OCI-LY7 (cell line): ENCODE data around the gene CCDC17. TPM values are rescaled to one million over a fixed set of nuclear protein-coding genes. Genes with fewer than 3 reads are reported as not detected.

ENCODE experiments used
- BruUV-seq: library from RNA; stranded (reverse); fragments of 400-500 nt; replicated peaks from 2 replicates; lab custom pipeline; 2021; lab: Mats Ljungman, UMichigan
- CTCF ChIA-PET: fragments of 300-600 bp; sonication (Branson Sonifier 250); formaldehyde crosslinking; loops from one replicate; lab custom pipeline; 2022; ENCODE audit warnings: antibody characterized with exemption; ENCODE audit not compliant: unreplicated experiment; lab: Charles Lee
- POLR2A ChIA-PET: fragments of 300-600 bp; sonication (Branson Sonifier 250); formaldehyde crosslinking; loops from one replicate; lab custom pipeline; 2022; ENCODE audit warnings: antibody characterized with exemption; lab: Charles Lee
- DNase-seq: peaks from one replicate; pipeline ENCODE4 v3.0.0-alpha.2; 2015; ENCODE audit warnings: low spot score
- H2AFZ ChIP-seq: fragments of 200-600 bp; sonication (generic), shearing (Covaris generic); 2 replicates; pipeline ENCODE4 v1.6.1; 2014; ENCODE audit warnings: mild to moderate bottlenecking, antibody characterized with exemption, low read length, moderate library complexity
- H3K27ac ChIP-seq: fragments of 200-600 bp; sonication (generic); 2 replicates; pipeline ENCODE4 v1.5.1; 2014; ENCODE audit warnings: mixed run types, low read depth, mild to moderate bottlenecking, moderate library complexity, low read length, inconsistent platforms; ENCODE audit not compliant: poor library complexity, severe bottlenecking
- H3K36me3 ChIP-seq: fragments of 200-600 bp; sonication (generic); 2 replicates; pipeline ENCODE4 v1.6.1; 2014; ENCODE audit warnings: mild to moderate bottlenecking, antibody characterized with exemption, low read length, moderate library complexity, mixed read lengths; ENCODE audit not compliant: insufficient read depth
- H3K4me1 ChIP-seq: fragments of 200-600 bp; sonication (generic); 2 replicates; pipeline ENCODE4 v1.5.1; 2014; ENCODE audit warnings: mild to moderate bottlenecking, low read length; ENCODE audit not compliant: insufficient read depth, poor library complexity, severe bottlenecking
- H3K4me2 ChIP-seq: fragments of 200-600 bp; sonication (generic); 2 replicates; pipeline ENCODE4 v1.6.1; 2014; ENCODE audit warnings: mild to moderate bottlenecking, low read length
- H3K4me3 ChIP-seq: fragments of 200-600 bp; sonication (generic); 2 replicates; pipeline ENCODE4 v1.5.1; 2014; ENCODE audit warnings: mild to moderate bottlenecking, low read depth, low read length; ENCODE audit not compliant: poor library complexity, severe bottlenecking
- H3K79me2 ChIP-seq: fragments of 200-600 bp; sonication (generic); 2 replicates; pipeline ENCODE4 v1.6.1; 2016; ENCODE audit warnings: low read depth, mild to moderate bottlenecking, low read length, moderate library complexity, mixed read lengths; ENCODE audit not compliant: insufficient read depth
- H3K9me2 ChIP-seq: fragments of 200-600 bp; sonication (generic); 2 replicates; pipeline ENCODE4 v1.6.1; 2016; ENCODE audit warnings: mild to moderate bottlenecking, low read length, mixed read lengths; ENCODE audit not compliant: insufficient read depth
- H3K9me3 ChIP-seq: fragments of 200-600 bp; sonication (generic); 2 replicates; pipeline ENCODE4 v1.6.1; 2014; ENCODE audit warnings: mild to moderate bottlenecking, mixed run types, low read length, mixed read lengths
- H4K20me1 ChIP-seq: fragments of 200-600 bp; sonication (generic); 2 replicates; pipeline ENCODE4 v1.6.1; 2014; ENCODE audit warnings: mild to moderate bottlenecking, antibody characterized with exemption, low read length, moderate library complexity, mixed read lengths; ENCODE audit not compliant: insufficient read depth
- EZH2phosphoT487 ChIP-seq: fragments of 200-600 bp; sonication (generic); IDR thresholded peaks from 2 replicates; pipeline ENCODE4 v1.6.1; 2018; ENCODE audit warnings: low read depth, borderline replicate concordance, mild to moderate bottlenecking, mixed run types, antibody characterized with exemption, low read length, moderate library complexity, mixed read lengths
- intact Hi-C: fragments of 100-400 bp; cut with micrococcal nuclease; formaldehyde crosslinking; loops from one replicate; pipeline ENCODE4 v1.10.0; 2022; ENCODE audit not compliant: unreplicated experiment
- total RNA-seq, 2 experiments: library from RNA; depleted of rRNA in 1 of 2; stranded (reverse); fragments of >200 nt in 1 of 2; shearing (Covaris generic) in 1 of 2; gene quantifications; 2 replicates each; pipeline ENCODE4 v1.2.3, GENCODE V29; 2014 to 2022
- TF ChIP-seq, protein P1 (sequence below): fragments of 200-600 bp; sonication (generic); conservative IDR thresholded peaks from 2 replicates; pipeline ENCODE4 v1.5.1; 2014; ENCODE audit warnings: mild to moderate bottlenecking, antibody characterized with exemption, low read length, moderate library complexity, mixed read lengths

Gene CCDC17
- total RNA-seq, 2 experiments from 2014 or later, result 3.2 to 5.0 TPM

DNA sequence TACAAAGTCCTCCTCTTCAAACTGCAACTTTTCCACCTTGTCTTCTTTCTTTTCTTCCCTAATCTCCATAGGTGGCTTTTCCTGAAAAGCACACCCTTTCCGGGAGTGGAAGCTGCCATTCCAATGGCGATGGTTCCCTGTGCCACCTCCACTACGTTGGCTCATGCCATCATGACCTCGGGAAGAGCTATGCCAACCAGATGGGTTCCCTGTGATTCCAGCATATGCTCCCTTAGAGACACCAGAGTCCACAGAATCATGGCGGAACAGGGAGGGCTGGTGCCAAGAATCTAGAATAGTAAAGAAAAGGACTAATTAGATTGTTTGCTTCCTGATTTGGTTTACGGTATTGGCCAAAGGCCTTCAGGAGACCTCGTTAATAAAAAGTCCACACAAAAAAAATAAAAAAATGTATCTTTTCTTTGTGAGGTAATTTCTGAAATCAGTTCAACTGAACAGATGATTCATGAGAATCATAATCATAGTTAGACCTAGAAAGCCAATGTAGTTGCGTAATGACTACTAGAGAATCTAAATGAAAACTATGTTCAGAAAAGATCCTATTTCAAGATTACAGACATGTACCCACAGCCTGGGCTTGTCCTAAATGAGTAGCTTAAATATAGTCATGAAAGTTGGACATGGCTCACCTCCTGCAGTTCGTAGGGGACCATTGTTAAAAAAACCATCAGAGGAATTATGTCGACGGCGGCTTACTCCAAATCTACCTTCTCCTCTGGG, 30.9 kb upstream of the CCDC17 start:
- Histone ChIP-seq H2AFZ (no peak overlapping the region), H4K20me1 (no peaks in the 10 kb centered on the region), H3K9me2 (no peaks in the 10 kb centered on the region), H3K4me2 (no peak overlapping the region), H3K4me1 (no peaks in the 10 kb centered on the region), H3K36me3 (peaks cover 98% of the 10 kb centered on the region), H3K9me3 (no peaks in the 10 kb centered on the region), H3K27ac (no peak overlapping the region), H3K79me2 (no peaks in the 10 kb centered on the region), H3K4me3 (no peak overlapping the region)
- intact Hi-C loops, result no loop called here
- TF ChIP-seq, protein P1, sequence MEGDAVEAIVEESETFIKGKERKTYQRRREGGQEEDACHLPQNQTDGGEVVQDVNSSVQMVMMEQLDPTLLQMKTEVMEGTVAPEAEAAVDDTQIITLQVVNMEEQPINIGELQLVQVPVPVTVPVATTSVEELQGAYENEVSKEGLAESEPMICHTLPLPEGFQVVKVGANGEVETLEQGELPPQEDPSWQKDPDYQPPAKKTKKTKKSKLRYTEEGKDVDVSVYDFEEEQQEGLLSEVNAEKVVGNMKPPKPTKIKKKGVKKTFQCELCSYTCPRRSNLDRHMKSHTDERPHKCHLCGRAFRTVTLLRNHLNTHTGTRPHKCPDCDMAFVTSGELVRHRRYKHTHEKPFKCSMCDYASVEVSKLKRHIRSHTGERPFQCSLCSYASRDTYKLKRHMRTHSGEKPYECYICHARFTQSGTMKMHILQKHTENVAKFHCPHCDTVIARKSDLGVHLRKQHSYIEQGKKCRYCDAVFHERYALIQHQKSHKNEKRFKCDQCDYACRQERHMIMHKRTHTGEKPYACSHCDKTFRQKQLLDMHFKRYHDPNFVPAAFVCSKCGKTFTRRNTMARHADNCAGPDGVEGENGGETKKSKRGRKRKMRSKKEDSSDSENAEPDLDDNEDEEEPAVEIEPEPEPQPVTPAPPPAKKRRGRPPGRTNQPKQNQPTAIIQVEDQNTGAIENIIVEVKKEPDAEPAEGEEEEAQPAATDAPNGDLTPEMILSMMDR, result no peak
- TF ChIP-seq EZH2phosphoT487, result no peak
- ChIA-PET CTCF (no interaction called here), POLR2A (interaction anchor here (0.7 to 1.5 kb wide), 3 partner anchors 10 to 264 kb away, joined by 3 to 7 read pairs (median 3); no protein-coding TSS in a partner anchor)
- BruUV-seq, result no TSS peak
- DNase-seq, result no peak

DNA sequence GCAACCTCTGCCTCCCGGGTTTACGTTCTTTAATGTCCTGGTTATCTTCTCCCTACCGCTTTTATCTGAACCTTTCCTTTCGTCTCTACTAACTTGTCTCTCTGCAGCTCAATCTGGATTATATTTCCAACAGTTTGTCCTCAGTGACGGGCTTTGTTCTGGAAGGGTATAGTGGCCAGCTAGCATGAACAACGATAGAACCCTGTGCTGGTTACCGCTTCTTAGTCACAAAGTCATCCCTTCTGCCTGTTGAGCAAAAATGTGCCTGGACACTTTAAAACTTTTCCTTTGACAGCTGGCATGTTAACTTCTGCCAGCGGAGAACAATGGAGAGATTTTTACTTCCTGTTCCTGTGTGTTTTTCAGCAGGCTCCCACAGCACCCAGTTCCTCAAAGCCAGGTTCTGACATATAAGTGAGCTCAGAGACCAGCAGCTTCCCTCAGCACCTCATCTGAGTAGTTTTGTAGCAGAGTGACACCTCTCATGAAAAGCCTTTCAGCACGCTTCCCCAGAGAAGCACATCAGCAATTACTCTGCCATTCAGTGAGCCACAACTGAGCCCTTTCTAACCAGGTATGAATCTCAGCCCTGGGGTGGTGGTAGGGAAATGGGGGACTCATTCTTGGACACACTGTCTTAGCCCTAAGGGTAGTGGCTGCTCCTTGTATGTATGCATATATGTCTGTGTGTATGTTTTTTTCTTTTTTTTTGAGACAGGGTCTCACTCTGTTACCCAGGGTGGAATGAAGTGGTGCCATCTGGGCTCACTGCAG, 23.6 kb upstream of the CCDC17 start:
- CTCF ChIA-PET, result no interaction called here
- Histone ChIP-seq H4K20me1 (peaks cover 16% of the 10 kb centered on the region; the same call in 1 of the 2 replicates), H3K27ac (no peak overlapping the region), H3K79me2 (peaks cover 17% of the 10 kb centered on the region; the same call in 1 of the 2 replicates), H3K9me3 (no peaks in the 10 kb centered on the region), H3K36me3 (peaks cover 85% of the 10 kb centered on the region), H3K4me1 (peaks cover 36% of the 10 kb centered on the region), H3K9me2 (no peaks in the 10 kb centered on the region), H3K4me3 (no peak overlapping the region), H3K4me2 (no peak overlapping the region), H2AFZ (no peak overlapping the region)
- TF ChIP-seq, protein P1, result no peak
- no peak for TF ChIP-seq EZH2phosphoT487
- no TSS peak for BruUV-seq
- intact Hi-C loops, result loop anchor here (10.0 kb wide), 1 partner anchor 357 kb away; no protein-coding TSS in a partner anchor
- DNase-seq, result no peak
- POLR2A ChIA-PET, result interaction anchor here (0.5 to 0.8 kb wide), 2 partner anchors 12 to 36 kb away, joined by 4 to 9 read pairs; no protein-coding TSS in a partner anchor
